ENCODE data around the gene MBD1.
A peak's percentile ranks its signal among the peaks of the same experiment; 100 is the strongest.
"Not testable (repeated sequence)": the region's sequence is repeated elsewhere in the genome, so short reads cannot be mapped to it uniquely, and the experiment has no call there.

The MBD1 gene

DNA sequence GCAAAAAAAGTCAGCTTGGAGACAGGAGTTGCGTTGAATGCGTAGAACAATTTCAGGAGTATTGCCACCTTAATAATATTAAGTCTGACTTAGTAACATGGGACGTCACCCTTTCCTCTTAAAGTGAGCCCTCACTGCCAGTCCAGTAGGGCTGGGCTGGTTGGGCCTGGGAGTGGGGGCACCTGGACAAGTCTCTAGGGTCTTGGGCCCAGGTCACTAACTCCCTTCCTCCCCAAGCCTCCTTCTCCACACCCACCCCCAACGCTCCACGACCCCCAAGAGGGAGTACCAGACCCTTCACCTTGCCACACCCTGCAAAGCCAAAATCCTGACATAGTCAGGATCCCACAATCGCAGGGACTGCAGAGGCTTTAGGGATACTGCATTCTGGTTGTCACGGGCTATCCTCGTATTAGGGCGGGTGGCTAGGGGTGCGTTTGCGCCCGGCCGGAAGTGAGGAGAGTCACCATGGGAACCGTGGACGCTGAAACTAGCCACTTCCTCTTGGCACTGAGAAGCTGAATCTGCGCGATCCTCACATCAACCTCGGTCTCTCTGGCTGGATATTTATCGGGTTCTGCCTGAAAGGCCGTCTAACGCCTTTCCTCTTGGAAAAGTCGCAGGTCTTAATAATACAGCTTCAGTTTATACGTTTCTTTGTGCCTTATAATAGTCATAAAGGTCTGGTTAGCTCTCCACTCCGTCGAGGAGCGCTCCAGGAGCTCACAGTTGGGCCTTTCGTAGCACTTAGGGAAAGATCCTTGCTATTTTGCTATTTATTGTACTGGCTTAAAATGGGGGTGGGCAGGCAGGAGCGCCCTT, 16.5 kb upstream of the MBD1 start:
- DNase-seq (ENCODE audit: low read depth in 2 of 3, low spot score in 2 of 3): peak in 1 of 3 experiments; percentile 40

DNA sequence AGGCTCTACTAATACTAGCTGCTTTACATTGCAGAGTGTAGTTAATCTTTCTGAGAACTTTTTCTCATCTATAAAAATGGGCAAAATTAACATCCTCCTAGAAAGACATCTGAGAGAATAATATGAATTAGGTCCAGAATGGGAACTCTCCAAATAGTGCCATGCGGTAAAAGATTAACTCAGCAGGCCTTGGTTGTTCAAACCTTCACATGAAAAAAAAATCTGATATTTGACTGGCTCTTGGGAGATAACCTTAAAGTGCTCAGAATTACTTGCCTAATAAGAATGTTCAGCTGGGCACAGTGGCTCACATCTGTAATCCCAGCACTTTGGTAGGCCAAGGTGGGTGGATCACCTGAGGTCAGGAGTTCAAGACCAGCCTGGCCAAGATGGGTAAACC, 11.7 kb upstream of the MBD1 start:
- DNase-seq (ENCODE audit: low read depth in 2 of 3, low spot score in 2 of 3): no peak

DNA sequence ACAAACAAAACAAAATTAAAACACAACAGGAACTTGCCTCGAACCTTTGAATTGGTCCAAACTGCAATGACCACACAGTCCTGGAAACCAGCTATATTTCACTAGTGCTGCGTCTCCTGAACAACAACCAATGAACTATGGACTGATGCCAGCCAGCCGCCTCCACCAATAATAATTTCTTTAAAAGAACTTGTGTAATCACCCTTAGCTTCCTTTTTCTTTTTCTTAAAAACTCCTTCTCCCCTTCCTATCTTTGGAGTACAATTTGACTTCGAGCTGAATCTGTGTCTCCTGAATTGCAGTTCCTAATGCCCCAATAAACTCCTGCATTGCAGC, 7.8 kb upstream of the MBD1 start:
- DNase-seq (ENCODE audit: low read depth in 2 of 3, low spot score in 2 of 3): no peak

DNA sequence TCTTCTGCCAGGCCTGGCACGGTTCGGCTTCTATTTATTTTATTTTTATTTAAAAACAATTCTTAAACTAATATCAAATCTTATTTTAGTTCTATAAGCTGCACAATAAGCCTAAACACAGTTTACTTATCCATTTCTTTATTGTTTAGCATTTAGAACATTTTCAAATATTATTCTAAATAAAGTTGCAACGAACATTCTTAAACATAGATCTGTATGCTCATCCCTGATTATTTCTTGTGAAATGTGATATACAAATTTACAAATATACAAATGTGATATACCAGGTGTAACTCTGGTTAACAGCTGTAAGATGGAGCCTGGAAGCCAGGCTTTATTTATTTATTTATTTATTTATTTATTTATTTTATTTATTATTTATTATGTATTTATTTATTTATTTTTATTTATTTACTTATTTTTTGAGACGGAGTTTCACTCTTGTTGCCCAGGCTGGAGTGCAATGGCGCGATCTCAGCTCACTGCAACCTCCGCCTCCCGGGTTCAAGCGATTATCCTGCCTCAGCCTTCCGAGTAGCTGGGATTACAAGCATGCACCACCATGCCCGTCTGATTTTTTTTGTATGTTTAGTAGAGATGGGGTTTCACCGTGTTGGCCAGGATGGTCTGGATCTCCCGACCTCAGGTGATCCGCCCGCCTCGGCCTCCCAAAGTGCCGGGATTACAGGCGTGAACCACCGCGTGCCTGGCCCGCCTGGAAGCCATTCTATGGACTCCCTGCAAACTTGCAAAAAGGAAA, 7.2 kb upstream of the MBD1 start:
- DNase-seq (ENCODE audit: low read depth in 2 of 3, low spot score in 2 of 3): not testable (repeated sequence)

DNA sequence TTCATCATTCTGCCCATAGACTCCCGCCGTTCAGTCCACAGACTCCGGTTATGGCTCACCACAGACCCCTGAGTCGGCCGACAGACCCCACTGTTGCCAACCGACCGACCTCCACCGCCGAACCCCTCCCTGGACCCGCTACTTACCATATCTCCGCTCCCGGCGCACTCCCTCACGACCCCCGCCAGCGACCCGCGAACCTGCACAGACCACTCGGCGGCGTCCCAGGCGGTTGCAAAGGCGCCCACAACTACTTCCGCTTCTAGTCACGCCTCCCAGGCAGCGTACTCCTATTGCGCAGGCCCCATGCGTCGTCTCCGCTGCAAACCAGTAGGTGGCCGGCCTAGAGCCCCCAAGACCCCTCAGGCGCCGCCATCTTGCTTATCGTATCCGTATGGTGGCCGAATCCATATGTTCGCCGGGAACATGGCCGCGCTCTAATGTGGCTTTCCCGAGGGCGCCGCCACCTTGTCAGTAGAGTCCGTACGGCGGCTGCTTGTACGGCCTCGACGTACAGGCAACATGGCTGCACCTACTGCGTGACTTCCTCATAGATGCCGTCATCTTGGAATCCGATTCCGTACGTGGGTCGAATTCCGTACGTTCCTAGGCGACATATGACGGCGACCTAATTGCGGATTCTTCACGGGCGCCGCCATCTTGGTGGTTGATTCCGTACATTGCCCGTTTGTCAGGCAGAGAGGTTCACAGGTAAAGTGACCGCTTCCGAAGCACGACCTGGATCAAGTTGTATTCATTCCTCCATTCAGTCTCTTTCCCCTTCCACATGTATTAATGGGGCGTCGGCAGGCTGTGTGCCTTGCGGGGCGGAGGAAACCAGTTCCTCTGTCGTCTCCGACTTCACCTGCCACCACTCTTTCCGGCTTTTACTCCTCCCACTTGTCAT, 6.4 kb upstream of the MBD1 start, which contains the start of gene CXXC1:
TSS of gene CXXC1 (minus strand) at position 252 of the 907 bp plus-strand sequence. CDS start at position 149, 103 bp downstream.
- peak; percentile 83 to 91 (median 89) for DNase-seq (ENCODE audit: low read depth in 2 of 3, low spot score in 2 of 3)

DNA sequence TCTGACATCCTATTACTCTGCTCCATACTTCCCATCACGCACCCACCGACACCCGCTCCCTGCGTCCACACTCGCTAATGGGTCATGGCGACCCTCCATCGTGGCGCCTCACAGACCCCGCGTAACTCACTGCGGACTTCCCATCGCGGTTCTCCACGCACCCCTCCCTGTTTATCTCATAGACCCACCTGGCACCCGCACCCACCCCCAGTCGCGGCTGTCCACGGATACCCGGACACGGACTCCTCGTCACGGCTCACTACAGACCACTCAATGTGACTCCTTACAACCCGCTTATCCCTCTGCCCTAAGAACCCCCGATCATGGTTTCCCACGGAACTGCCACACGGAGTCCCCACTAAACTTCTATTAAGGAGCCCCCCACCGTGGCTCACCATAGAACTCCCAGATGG, 5.7 kb upstream of the MBD1 start:
- no peak for DNase-seq (ENCODE audit: low read depth in 2 of 3, low spot score in 2 of 3)

DNA sequence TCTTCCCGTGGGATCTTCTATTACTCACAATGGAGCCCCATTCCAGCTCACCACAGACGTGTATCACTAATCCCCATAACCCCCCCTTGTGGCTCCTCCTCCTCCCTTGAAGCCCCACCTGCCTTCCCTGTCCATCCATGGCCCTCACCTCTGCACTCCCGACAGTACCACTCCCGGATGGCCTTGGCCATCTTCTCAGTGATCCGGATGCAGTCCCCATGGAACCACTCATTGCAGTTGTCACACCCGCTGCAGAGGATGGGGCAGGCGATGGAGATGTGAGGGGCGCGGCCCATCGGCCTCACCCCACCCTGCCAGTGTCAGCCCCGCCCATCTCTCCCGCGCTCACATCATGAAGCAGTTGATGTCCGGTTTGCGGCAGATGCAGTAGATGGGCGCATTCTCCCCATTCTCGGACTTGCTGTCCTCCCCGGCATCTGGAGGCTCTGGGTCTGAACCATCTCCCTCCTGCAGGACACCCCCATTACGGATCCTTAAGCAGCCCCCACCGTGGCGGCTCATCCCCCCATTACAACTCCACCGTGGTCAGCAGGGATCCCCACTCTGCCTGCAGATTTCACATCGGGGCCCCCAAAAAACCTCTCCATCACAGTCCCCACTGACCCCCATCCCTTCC, 5.2 kb upstream of the MBD1 start:
- no peak for DNase-seq (ENCODE audit: low read depth in 2 of 3, low spot score in 2 of 3)

DNA sequence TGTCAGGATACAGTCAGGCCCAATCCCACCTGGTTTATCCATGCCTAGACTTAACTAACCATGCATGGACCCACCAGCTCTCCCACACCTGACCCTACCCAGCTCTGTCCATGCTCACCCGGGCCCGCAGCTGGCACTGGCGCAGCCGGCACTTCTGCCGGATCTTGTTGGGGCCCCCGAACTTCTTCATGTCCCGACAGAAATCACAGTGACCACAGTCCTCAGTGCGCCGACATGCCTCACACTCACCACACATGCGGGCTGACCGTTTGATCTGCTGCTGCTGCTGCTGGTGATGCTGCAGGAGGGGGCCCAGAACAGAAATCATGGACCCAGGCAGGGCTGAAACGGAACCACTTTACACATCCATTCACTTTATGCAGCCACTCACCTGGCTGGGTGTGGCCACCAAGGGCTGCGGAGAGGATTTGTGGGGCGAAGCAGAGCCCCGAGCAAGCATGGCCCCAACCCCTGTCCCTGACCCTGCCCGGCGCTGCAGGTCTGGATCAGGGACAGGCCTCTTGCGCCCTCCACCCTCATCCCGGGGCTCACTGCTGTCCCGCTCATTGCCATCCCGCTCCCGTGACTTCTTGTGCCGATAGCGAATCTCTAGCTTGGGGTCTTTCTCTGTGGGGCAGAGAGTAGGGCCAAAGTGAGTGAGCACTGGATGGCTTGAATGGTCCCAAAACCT, 4.5 kb upstream of the MBD1 start:
- DNase-seq (ENCODE audit: low read depth in 2 of 3, low spot score in 2 of 3): no peak

DNA sequence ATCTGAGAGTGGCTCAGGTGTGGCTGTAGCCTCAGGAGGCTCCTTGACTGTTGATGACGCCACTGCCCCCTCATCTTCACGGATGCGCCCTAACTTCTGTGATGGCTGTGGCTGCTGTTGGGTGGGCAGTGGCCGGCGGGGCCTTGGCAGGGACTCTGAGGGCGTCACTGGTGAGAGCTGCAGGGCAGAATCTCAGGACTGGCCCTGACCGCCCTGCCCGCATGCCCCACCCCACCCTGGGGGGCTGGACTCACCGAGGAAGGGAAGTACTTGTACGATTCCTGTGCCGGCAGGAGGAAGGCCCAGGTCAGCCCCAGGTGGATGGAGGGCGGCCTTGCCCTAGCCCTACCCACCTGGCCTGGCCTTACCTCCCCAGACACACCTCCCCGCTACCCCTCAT, 3.7 kb upstream of the MBD1 start:
- DNase-seq (ENCODE audit: low read depth in 2 of 3, low spot score in 2 of 3): no peak

DNA sequence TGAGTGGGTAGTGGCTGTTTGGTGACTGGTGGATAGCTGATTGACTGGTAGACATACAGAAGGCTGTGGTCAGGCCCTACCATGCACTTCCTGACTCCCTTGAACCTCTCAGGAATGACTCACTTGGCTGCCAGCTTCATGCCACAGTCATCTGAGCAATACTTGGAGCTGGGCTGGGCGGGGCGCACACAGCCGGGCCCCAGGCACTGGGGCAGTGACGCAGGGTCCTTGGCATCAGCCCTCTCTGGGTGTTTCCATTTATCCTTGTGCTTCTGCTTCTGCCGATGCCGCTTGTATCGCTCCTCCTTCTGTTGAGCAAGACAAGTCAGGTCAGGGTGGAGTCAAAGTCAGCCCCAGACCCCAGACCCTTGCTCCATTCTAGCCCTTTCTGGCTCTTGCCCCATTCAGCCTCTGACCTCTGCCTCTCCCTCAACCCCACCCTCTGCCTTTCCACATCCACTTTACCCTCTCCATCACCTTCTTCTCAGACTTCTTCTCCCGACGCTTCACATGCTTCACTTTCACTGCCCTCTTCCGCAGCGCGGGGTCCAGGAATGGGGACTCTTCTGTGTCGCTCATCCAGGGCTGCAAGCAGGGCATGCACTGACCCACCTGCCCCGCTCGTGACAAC, 3.0 kb upstream of the MBD1 start:
- DNase-seq (ENCODE audit: low read depth in 2 of 3, low spot score in 2 of 3): no peak

DNA sequence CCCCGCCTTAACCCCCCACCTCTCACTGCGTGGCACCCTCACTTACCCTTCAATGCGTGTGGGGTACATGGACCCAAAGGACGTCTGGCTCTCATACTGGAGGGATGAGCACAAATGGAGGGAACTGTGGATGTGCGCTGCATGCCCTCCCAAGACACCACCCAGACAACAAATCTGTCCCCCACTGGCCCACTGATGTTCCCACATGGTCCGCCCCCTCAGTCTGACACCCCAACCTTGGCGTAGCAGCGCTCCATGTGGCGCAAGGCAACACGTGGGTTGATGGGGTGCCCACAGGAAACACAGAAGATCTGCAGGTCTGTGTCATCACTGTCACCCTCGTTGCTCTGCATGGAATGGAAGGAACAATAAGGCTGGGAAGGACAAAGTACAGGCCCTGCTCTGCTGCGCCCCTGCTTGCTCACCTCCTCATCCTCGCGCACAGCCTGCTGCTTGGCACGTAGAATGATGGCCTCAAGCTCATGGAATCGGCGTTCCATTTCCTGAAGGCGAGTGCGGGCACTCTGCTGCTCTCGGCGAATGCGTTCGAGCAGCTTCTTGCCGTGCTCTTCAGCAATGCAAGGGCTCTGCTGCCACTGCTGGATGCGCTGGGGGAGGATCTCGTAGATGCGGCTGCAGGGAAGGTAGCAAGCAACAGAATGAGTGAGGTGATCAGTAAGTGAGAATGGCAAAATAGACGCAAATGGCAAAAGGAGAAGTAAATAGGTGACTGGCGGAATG, 2.3 kb upstream of the MBD1 start:
- no peak for DNase-seq (ENCODE audit: low read depth in 2 of 3, low spot score in 2 of 3)

DNA sequence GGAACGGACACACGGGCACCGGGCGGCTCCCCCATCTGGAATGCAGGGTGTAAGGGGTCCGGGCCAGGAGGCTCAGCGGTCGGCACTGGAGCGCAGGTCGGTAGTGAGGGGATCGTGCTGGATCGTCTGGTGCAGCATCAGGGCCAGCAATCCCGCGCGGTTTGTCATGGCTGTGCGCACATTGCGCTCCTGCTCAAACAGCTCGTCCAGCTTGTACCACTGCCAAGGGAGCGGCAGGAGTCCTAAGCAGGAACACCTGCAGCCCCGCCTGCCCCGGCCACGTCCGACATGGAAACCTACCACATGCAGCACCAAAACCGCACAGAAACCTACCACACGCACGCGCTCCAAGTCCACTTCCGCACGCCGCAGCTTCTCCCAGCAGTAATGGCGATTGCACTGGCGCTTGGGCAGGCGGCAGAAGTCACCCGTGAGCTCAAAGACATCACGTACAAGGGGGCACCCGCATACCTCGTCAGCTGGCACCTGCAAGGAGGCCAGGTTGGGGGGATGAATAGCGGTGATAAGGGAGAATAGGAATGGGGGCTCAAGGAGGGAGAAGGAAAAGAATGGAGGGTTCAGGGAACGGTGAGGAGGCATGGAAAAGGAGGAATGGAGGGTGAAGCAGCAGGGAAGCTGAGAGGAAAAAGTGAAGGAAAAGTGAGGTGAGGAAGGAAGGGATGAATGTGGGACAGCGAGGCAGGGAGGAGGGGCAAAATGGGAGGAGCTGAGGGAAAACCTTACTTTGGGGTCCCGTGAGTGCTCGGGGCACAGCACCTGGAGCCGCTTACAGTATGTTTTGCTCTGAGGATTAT, 1.4 kb upstream of the MBD1 start:
- no peak for DNase-seq (ENCODE audit: low read depth in 2 of 3, low spot score in 2 of 3)

DNA sequence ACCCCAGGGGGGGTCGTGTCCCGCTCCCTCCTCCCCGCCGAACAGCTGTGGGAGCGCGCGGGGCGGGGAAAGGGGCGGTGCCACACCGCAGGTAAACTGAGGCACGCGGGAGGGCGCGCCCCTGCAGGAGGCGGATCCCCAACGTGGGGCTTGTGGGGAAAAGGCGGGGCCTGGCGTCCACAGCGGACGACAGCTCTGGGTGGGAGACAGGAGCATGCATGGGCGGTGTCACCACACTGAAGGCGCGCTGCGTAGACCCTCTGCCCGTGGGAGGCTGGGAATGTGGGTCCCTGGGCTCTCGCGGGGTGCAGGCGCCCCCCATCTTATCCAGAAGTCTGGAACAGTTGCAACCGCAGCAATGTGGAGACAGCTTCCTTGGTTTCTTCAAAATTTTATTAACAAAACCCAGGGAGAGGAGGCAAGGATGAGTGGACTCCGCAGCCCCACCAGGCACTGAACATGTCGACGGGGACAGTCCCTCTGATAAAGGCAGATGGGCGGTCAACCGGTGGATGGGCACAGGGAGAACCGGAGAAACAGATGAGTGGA, 723 bp upstream of the MBD1 start:
- no peak for DNase-seq (ENCODE audit: low read depth in 2 of 3, low spot score in 2 of 3)

DNA sequence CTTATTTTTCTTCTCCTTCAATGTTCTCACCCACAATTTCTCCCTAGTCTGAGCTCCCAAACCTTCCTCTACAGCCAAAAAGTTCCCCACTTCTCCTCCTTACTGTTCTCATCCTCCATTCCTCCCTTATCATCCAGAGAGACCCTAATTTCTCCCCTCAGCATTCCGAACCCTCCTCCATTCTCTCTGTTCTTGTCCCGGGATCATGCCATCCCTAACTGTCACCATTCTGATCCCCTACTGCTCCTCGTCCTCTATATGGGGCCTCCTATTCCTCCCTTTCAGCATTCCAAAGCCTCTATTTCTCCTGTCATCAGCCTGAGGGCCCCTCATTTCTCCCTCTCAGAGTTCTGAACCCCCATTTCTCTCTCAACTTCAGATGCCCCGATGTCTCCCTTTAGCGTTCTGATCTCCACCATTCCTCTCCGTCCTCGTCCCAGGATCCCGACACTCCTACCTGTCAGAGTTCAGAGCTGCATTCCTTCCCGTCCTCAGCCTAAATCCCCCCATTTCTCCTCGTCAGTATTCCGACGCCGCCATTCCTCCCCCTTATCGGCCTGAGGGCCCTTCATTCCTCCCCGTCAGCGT, 522 bp downstream of the MBD1 start:
- DNase-seq (ENCODE audit: low read depth in 2 of 3, low spot score in 2 of 3): no peak

DNA sequence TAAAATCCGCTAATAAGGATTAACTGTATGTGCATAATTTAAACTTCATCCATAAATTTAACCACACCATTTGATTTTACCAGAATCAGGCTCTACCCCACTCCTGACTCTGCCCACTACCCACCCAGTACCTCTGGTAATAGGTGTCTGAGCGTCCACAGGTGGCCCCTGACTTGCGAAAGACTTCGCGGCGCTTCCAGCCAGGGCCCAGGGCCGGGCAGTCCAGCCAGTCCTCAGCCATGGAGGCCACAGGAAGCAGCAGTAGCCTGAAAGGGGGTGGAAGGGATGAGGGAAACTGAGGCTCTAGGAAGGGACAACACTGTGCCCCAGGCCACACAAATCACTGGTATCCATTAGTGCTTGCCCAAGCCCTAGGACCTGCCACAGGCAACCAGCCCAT, 1.6 kb downstream of the MBD1 start:
- DNase-seq (ENCODE audit: low read depth in 2 of 3, low spot score in 2 of 3): no peak

DNA sequence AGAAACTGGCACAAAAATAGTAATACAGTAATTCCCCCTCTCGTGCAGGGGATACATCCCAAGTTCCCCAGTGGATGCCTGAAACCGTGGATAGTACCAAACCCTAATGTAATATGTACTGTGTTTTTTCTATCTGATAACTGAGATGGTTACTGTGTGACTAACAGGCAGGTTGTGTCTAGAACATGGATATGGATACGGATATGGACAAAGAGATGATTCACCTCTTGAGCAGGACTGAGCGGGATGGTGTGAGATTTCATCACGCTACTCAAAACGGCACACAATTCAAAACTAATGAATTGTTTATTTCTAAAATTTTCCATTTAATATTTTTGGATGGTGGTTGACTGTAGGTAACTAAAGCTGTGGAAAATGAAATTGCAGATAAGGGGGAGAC, 3.4 kb downstream of the MBD1 start:
- DNase-seq (ENCODE audit: low read depth in 2 of 3, low spot score in 2 of 3): no peak

DNA sequence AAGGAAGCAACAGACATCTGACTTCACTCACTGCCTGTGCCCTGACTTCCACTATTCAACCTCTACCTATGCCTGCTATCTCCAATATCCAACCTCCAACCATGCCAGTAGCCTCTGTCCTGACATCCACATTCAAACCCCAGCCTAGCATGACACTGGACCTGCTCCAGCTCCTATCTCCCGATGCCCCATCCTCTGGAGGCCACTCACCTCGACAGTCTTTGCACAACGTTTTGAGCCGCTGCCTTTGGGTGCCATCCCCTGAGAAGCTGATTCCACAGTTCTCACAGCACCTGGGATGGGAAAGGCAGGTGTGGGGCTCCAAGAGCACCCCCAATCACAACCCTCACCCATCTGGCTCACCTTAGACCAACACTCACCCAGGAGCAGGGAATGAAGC, 4.9 kb downstream of the MBD1 start:
- no peak for DNase-seq (ENCODE audit: low read depth in 2 of 3, low spot score in 2 of 3)

Data from activated CD8-positive, alpha-beta memory T cell treated with anti-CD3 and anti-CD28 coated beads for 48 hours (primary cell).